Inflammatory macrophage (primary cell): ENCODE data around the gene ENO4.

Source experiments
- DNase-seq, 2 donors: peaks; one replicate each; pipeline ENCODE4 v3.0.0-alpha.2; 2020 to 2022
- total RNA-seq, 18 experiments: gene quantifications; one replicate each; lab custom pipeline; 2026; ENCODE audit warnings: mixed read lengths in 6 of 18, inconsistent platforms in 2 of 18; lab: John Stamatoyannopoulos, UW

The ENO4 gene, protein sequence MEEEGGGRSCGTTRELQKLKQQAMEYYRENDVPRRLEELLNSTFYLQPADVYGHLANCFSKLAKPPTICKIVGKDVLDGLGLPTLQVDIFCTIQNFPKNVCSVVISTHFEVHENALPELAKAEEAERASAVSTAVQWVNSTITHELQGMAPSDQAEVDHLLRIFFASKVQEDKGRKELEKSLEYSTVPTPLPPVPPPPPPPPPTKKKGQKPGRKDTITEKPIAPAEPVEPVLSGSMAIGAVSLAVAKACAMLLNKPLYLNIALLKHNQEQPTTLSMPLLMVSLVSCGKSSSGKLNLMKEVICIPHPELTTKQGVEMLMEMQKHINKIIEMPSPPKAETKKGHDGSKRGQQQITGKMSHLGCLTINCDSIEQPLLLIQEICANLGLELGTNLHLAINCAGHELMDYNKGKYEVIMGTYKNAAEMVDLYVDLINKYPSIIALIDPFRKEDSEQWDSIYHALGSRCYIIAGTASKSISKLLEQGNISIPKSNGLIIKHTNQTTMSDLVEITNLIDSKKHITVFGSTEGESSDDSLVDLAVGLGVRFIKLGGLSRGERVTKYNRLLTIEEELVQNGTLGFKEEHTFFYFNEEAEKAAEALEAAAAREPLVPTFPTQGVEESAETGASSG
- total RNA-seq: 0 to 0.11 (median 0) reads per million in 18 experiments

DNA sequence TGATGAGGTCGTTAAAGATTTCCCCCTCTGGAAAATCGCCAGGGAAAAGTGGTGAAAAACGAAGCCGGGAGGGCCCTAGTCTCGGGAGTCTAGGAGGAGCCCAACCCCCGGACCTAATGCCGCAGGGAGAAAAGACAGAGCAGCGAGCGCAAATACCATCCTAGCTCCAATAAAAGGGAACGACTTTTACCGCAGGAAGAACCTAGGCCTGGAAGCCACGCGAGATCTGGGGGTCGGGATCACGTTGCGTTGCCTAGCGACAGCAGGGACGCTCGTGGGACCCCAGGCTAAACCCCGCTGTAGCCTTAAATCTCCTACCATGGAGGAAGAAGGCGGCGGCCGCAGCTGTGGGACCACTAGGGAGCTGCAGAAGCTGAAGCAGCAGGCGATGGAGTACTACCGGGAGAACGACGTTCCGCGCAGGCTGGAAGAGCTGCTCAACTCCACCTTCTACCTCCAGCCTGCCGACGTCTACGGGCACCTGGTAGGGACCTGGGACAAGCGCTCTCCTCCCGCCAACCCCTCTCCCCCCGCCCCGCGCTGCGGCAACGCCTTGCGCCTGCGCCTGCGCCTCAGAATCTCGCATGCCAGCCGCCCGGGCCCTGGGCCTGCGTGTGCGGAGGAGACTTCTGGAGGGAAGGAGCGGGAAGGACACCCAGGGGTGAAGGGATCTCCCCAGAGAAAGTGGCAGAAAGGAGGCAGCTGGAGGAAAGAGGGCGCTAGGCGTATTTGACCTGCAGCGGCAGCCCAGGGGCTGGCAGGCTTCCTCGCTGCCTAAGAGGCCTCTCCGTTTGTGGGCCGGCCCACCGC, at the start of gene ENO4:
TSS of gene ENO4 (plus strand) at position 252 of the 810 bp plus-strand sequence. CDS start at position 320, 68 bp downstream.
- peak; percentile 7 to 36 for DNase-seq

DNA sequence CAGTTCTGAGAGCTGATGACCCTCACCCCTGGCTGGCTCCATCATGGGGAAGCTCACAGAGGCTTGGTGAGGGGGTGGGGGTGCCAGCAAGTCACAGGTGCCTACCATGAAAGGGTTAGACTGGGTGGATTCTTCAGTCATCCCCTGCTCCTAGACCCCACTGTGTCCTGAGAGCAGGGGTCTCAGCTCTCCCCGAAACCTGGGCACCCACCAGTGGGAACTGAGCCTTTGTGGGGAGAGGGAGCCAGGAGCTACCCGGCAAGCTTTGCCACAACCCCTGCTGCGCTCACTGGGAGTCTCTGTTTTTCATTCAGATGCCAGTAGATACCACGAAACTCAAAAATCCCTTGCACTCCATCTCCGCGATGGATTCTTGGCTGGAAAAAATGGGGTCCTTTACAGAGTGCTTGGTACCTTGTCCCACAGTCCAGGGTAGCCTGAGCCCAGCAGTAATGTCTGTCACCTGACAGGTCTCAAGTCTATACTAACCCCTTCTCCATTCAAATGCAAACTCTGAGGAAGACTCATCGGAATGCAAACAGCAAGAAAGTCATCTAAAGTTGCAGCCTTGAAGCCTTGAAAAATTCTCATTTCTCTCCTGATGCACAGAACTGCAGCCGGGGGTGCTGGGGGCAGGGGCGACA, 48.9 kb upstream of the ENO4 start:
- no peak for DNase-seq

DNA sequence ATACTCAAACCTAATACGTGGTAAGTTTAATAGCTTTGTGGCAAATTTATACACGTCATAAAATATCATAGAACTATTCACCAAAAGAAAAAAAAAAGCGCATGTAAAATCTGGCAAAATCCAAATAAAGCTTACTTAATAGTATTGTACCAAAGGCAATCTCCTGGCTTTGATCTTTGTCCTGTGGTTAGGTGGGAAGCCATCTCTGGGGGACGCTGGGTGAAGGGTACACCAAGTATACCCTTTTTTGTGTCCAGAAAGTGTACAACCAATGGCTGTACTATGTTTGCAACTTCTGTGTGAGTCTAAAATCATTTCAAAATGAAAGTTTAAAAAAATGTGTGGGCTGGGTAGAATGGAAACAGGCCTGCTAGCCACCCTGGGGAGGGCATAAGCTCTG, 47.6 kb upstream of the ENO4 start:
- DNase-seq: no peak

DNA sequence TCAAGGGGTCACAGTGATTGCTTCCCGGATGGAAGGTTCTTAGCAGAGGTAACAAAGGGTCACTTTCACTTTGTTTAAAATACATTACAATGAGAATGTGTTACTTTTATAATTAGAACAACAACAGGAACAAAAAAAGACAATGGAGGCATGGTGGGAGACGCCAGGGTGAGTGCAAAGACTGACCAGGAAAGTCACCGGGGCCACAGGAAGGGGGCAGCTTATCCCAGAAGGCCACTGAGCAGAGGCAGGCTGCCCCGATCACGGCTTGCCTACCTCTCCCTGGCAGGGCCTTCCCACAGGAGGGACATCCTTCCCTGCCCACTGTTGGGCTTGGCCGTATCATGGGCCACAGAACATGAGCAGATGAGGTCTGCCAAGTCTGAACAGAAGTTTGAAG, 46.8 kb upstream of the ENO4 start:
- DNase-seq: no peak

DNA sequence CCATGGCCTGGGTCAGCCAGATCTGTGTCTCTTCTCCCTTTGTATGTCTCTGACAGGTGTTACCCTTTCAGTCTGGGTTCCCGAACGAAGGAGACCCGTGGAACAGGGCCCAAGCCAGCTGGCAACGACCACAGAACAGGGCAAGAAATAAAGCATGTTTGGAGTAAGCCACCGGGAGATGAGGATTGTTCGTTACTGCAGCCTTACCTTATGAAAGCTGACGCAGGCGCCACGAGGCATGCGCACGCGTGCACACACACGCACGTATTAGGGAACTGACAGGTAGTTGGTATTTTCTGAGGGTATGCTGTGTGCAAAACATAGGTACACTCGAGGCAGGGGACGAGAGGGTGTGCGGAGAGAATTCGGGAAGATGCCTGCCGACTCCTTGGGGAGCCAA, 46.4 kb upstream of the ENO4 start:
- DNase-seq: no peak

DNA sequence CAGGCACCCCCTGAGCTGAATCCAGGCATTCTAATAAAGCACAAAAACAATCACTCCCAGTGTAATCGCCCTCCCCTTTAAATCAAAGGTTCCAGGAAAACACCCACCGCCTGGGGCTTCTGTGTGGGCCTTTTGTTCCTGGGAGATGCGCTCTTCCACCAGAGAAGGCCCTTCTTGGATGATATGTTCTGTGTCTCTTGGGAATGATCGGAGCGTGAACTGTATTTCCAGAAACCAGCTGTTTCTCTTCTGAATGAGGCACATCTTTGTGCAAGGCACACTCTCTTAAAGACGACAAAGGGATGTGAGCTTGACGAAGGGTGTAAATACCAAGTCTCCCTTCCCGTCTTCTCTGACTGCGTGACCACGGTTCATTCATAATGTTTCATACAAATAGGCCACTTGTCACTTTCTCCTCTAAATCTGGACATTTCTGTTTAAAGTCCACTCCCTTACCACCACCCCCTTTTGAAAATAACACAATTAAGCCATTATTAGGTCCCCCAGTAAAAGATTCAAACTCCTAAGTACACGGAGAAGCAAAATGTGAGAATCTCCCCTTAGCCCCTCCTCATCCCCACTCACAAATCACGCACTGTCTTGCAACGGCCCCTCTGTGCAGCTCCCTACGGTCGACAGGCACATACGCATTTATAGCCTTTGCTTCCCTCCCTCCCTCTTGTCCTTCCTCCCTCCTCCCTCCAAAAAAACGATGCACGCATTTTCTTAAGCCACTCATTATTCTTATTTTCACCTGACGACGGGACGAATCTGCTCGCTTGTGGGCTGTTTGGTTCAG, 45.6 kb upstream of the ENO4 start:
- no peak for DNase-seq

DNA sequence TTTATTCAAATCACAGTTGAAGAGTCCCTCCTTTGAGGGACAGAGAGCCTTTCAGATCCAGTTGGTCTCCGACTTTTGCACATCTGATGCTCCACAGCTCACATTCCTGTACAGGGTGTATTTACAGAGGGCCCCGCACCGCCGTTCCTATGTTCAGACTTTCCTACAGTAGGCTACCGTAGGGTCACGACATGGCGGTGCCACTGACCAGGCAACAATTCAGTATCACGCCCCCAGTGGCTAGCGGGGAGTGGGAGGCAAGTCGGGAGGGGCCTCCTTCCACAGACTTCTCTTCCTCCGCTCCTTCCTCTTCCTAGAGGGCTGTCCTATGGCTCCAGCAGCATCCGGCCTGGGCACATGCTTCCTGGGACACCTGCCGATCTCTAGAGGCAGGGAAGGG, 40.6 kb upstream of the ENO4 start:
- no peak for DNase-seq

DNA sequence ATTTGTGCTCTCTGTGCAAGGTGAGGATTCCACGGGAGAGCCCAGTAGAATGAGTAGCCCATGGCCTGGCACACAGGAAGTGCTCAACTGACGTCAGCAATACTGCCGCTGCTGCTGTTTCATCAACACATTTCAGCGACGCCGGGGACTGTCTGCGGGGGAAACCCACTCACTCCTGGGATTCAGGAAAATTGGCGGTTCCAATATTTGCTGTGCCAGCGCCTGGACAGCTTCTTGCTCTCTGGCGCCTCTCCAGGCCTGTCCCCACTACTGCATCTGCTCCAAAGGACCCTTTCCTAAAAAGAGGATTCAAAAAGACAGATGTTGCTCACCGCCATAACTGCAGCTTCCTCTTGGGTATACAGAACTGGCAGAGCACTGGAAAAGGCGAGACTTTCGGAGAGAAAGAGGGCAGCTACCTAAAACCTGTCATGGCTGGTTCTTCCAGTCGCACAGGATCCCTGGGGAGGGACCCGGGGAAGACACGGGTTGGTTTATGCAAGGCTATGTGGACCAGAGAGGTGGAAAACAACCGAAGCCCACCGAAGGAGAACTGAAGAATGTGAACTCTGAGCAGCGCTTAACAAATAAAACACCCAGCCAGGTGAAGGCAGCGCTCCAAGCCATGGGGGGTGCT, 39.7 kb upstream of the ENO4 start:
- DNase-seq: no peak

DNA sequence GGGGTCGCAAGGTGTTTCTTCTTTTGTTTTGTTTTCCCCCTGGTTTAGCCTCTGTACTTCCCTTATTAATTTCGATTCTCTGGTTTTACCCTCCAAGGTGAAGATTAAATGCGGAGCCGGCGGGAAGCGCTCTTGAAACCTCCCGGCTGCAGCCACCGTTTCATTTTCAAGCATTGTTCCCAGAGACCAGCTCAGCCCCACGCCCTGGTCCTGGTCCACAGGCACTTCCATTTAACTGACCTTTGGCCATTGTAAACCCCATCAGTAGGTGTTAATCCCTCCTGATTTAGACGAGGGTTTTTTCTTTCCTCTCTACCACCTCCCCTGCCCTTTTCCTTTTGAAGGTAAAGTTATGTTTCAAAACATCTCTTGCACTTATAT, 39.2 kb upstream of the ENO4 start:
- DNase-seq: no peak

DNA sequence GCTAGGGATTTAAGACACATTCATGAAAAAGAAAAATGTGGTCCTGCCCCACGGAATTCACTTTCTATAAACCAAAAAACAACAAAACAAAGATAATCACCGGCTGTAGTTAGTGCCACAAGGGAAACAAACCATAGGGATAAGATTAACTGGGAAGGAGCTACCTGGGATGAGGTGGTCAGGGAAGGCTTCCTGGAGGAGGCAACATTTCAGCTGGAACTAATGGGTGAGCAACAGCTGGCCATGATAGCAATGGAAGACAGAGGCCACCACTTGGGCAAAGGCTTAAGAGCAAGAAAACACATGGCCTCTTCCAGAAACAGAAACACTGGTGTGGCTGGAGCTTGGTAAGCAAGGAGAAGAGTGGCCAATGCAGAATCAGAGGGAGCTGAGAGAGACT, 38.4 kb upstream of the ENO4 start:
- DNase-seq: no peak

DNA sequence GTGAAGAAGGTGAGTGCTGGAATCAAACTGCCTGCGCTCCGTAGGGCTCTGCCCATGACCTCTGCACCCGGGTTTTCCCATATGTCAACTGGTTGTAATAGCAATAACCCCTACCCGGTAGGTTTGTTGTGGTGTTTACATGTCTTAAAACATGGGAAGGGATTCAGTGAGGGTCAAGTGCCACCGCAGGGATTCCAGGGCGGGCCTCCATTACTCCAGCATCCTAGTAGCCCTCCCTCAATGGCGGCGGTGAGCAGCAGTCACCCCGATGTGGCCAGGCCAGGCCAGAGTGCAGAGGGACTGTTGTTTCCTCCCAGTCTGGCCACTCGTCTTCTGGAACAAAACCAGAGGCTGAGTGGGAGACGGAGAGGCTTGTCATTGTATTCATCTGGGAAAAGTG, 37.6 kb upstream of the ENO4 start:
- no peak for DNase-seq

DNA sequence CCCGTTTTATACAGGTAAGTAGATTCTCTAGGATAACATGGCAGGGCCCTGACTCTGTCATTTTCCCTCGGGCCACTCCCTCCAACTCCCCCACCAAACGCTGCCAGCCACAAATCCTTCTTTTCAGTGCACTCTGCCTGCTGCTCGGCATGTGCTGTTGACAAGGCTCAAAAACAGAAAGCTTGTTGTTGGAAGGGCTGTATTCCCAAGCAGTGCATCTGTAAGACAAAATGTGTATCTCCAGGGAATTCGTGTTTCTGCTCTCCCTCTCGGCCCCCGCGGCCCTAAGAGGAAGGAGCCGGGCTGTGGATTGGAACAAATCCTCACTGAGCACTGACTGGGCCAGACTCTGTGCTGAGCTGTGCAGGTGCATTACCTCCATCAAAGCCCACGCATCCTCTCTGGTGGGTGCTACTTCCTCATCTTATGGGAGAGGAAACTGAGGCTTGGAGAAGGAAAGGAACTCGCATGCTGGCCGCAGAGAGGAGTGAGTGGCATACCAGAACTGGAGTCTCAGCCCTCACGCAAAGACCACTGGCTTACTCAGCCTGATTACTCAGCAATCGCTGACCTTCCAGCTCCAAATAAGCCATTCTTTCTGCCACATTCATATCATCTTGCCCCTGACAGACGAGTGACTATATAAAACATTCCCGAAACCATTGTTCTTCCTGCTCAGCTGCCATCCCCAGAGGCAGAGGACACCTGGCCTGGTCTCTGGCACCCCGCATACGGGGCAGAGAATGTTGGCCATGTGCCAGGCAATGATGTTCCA, 33.5 kb upstream of the ENO4 start:
- DNase-seq: no peak

DNA sequence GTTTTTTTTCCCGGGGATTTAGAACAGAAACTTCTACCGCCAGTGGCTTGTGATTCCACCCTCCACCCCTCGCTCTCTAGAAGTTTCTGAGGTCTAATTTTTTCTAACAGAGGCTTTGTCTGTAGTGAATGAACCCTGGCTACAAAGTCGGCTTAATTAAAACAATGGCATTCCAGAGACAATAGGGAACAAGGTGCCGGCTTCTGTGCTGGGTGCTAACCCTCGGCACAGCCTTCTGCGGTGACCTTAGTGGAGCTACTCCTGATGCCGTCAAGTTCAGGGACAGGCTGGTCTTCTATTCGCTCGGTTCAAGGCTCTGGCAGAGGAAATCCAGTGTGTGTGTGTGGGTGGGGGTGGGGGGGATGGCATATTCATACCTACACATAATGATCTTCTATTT, 32.1 kb upstream of the ENO4 start:
- DNase-seq: no peak

DNA sequence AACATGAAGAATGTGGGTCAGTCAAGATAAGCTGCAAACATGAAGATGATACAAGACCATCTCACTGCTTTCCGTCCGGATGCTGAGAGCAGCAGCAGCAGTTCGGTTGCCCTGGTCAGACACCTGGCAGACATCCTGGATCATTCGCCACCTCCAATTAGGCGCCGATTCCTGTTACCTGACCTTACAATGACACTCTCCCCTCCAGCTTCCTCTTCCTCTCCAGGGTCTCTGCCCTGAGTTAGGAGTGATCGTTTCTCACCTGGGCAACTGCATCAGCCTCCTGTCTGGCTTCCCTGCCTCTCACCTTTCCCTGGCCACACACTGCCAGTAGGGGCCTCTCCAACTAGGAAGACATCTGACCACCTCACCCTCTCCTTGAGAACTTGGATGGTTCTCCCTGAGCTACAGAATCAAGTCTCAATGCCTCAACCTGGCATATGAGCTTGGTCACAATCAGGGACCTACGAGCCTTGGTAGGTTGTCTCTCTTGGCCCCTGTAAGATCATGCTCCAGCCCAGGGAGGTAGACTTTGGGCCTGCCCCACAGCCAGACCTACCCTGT, 31.4 kb upstream of the ENO4 start:
- DNase-seq: no peak

DNA sequence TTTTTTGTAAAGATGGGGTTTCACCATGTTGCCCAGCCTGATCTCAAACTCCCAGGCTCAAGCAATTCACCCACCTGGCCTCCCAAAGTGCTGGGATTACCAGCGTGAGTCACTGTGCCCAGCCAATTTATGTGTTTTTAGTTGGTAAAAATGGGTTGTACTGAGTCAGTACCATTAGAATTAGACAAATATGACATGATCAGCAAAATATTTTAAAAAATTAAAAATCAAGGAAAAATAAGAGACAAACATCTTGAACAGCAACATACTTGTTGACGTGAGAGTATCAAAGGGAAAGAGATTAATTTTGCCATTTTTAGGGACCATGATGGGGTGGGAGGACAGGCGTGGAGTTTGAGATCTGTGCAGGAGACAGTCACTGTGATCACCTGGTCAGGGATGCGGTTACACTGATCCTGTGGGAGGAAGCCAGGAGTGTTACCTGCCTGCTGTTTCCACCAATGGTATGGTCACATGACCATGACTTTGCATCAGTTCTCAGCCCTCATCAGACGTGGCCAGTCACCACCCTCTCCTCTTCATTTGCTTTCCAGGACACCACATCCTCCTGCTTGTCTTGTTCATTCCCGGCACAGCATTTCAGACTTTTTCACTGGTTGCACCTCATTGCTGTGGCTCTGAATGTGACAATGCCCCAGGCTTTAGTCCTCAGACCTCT, 29.2 kb upstream of the ENO4 start:
- no peak for DNase-seq

DNA sequence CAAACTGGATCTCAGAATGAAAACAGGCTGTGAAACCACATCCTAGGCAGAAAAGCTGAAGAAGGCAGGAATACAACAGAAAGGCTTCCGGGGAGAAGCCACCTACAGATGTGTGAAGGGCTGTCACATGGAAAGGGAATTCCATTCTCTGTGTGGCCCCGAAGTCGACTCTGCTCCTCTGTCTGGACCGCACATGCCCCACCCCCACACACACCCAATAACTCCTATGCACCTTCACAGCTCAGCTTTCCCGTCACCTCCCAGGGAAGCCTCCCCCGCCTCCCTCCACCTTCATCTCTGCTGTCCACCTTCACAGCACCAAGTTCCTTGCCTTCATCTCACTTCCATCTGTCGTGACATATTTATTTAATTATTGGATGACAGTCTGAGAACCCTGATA, 23.4 kb upstream of the ENO4 start:
- no peak for DNase-seq

DNA sequence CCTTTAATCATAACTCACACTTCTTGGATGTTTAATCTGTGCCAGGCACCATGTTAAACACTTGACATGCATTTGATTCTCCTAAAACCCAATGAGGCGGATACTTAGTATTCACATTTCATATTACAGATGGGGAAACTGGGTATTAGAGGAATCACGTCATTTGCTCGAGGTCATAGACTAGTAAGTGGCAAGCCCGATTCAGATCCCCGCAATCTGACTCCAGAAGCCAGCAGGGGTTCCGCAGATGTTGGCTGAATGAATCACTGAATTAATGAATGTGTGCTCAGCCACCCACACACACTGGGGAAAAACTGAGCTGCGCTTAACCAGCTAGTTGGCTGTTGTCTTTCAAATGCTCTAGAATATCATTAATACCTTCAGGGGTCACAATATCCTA, 22.5 kb upstream of the ENO4 start:
- DNase-seq: no peak

DNA sequence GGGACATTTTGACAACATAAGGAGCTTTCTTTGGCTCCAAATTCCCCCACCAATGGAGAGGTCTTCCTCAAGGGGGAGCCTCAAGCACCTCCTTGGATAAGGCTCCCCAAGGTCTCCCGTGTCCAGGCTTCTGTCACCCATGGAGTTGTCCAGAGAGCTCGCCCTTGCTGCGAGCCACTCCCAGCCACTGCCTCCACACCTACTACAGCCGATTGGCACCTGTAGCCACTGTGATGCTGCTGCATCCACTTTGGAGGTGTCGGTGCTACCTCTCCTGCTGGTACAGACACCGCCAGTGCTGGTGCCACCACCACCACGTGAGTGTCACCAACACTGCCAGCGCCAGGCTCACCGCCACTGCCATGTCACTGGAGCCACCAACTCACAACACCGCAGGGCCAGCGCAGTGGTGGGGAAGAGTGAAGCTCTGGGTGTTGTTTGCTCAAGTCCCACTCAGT, 22.1 kb upstream of the ENO4 start:
- peak in 1 of 2 donors; percentile 4 for DNase-seq

DNA sequence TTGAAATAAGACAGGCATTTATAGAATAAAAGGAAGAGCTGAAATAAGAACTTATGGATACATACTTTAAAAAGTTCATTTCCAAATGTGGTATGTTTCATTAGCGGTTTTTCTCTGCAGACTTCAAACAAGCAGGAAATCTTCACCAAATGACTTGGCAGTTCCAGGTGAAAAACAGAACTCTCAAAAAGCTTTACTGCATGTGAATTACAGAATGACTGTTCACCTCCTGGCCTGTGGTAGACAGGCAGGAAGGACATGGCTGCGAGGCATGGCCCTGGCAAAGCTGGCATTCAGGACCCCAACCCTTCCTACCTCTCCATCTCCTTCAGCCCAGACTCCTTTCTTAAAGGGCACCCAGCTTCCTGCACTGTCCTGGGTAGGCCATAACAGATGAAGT, 21.2 kb upstream of the ENO4 start:
- DNase-seq: no peak

DNA sequence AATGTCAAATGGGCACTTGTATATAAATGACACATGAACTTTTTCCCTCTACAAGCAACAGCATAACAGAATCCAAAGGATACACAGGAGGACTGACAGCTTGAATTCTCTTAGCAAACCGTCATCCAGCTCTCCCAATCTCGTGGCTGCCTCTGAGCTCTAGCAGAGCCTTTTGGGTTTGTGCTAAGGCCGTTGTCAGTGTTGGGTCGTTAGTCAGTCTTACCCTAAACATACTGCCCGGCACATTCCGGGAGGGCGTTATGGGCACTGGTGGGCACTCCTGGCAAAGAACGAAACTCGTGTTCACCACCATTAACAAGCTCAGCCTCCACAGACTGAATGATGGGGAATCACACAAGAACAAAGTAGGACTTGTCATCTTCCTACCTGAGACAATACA, 19.6 kb upstream of the ENO4 start:
- no peak for DNase-seq
